OCI-LY7 (cell line): Measurements from ENCODE around the gene FUCA1. TPM values are rescaled to one million over a fixed set of nuclear protein-coding genes. Genes with fewer than 3 reads are reported as not detected.

Experiments
- BruUV-seq: library from RNA; stranded (reverse); fragments of 400-500 nt; replicated peaks from 2 replicates; lab custom pipeline; 2021; lab: Mats Ljungman, UMichigan
- CTCF ChIA-PET: fragments of 300-600 bp; sonication (Branson Sonifier 250); formaldehyde crosslinking; loops from one replicate; lab custom pipeline; 2022; ENCODE audit warnings: antibody characterized with exemption; ENCODE audit not compliant: unreplicated experiment; lab: Charles Lee
- POLR2A ChIA-PET: fragments of 300-600 bp; sonication (Branson Sonifier 250); formaldehyde crosslinking; loops from one replicate; lab custom pipeline; 2022; ENCODE audit warnings: antibody characterized with exemption; lab: Charles Lee
- DNase-seq: peaks from one replicate; pipeline ENCODE4 v3.0.0-alpha.2; 2015; ENCODE audit warnings: low spot score
- H2AFZ ChIP-seq: fragments of 200-600 bp; sonication (generic), shearing (Covaris generic); 2 replicates; pipeline ENCODE4 v1.6.1; 2014; ENCODE audit warnings: mild to moderate bottlenecking, antibody characterized with exemption, low read length, moderate library complexity
- H3K27ac ChIP-seq: fragments of 200-600 bp; sonication (generic); 2 replicates; pipeline ENCODE4 v1.5.1; 2014; ENCODE audit warnings: mixed run types, low read depth, mild to moderate bottlenecking, moderate library complexity, low read length, inconsistent platforms; ENCODE audit not compliant: poor library complexity, severe bottlenecking
- H3K36me3 ChIP-seq: fragments of 200-600 bp; sonication (generic); 2 replicates; pipeline ENCODE4 v1.6.1; 2014; ENCODE audit warnings: mild to moderate bottlenecking, antibody characterized with exemption, low read length, moderate library complexity, mixed read lengths; ENCODE audit not compliant: insufficient read depth
- H3K4me1 ChIP-seq: fragments of 200-600 bp; sonication (generic); 2 replicates; pipeline ENCODE4 v1.5.1; 2014; ENCODE audit warnings: mild to moderate bottlenecking, low read length; ENCODE audit not compliant: insufficient read depth, poor library complexity, severe bottlenecking
- H3K4me2 ChIP-seq: fragments of 200-600 bp; sonication (generic); 2 replicates; pipeline ENCODE4 v1.6.1; 2014; ENCODE audit warnings: mild to moderate bottlenecking, low read length
- H3K4me3 ChIP-seq: fragments of 200-600 bp; sonication (generic); 2 replicates; pipeline ENCODE4 v1.5.1; 2014; ENCODE audit warnings: mild to moderate bottlenecking, low read depth, low read length; ENCODE audit not compliant: poor library complexity, severe bottlenecking
- H3K79me2 ChIP-seq: fragments of 200-600 bp; sonication (generic); 2 replicates; pipeline ENCODE4 v1.6.1; 2016; ENCODE audit warnings: low read depth, mild to moderate bottlenecking, low read length, moderate library complexity, mixed read lengths; ENCODE audit not compliant: insufficient read depth
- H3K9me2 ChIP-seq: fragments of 200-600 bp; sonication (generic); 2 replicates; pipeline ENCODE4 v1.6.1; 2016; ENCODE audit warnings: mild to moderate bottlenecking, low read length, mixed read lengths; ENCODE audit not compliant: insufficient read depth
- H3K9me3 ChIP-seq: fragments of 200-600 bp; sonication (generic); 2 replicates; pipeline ENCODE4 v1.6.1; 2014; ENCODE audit warnings: mild to moderate bottlenecking, mixed run types, low read length, mixed read lengths
- H4K20me1 ChIP-seq: fragments of 200-600 bp; sonication (generic); 2 replicates; pipeline ENCODE4 v1.6.1; 2014; ENCODE audit warnings: mild to moderate bottlenecking, antibody characterized with exemption, low read length, moderate library complexity, mixed read lengths; ENCODE audit not compliant: insufficient read depth
- EZH2phosphoT487 ChIP-seq: fragments of 200-600 bp; sonication (generic); IDR thresholded peaks from 2 replicates; pipeline ENCODE4 v1.6.1; 2018; ENCODE audit warnings: low read depth, borderline replicate concordance, mild to moderate bottlenecking, mixed run types, antibody characterized with exemption, low read length, moderate library complexity, mixed read lengths
- intact Hi-C: fragments of 100-400 bp; cut with micrococcal nuclease; formaldehyde crosslinking; loops from one replicate; pipeline ENCODE4 v1.10.0; 2022; ENCODE audit not compliant: unreplicated experiment
- total RNA-seq, 2 experiments: library from RNA; depleted of rRNA in 1 of 2; stranded (reverse); fragments of >200 nt in 1 of 2; shearing (Covaris generic) in 1 of 2; gene quantifications; 2 replicates each; pipeline ENCODE4 v1.2.3, GENCODE V29; 2014 to 2022
- TF ChIP-seq, protein P1 (sequence below): fragments of 200-600 bp; sonication (generic); conservative IDR thresholded peaks from 2 replicates; pipeline ENCODE4 v1.5.1; 2014; ENCODE audit warnings: mild to moderate bottlenecking, antibody characterized with exemption, low read length, moderate library complexity, mixed read lengths

FUCA1 gene
- total RNA-seq, 2 experiments from 2014 or later, result 9.1 to 9.9 TPM

DNA sequence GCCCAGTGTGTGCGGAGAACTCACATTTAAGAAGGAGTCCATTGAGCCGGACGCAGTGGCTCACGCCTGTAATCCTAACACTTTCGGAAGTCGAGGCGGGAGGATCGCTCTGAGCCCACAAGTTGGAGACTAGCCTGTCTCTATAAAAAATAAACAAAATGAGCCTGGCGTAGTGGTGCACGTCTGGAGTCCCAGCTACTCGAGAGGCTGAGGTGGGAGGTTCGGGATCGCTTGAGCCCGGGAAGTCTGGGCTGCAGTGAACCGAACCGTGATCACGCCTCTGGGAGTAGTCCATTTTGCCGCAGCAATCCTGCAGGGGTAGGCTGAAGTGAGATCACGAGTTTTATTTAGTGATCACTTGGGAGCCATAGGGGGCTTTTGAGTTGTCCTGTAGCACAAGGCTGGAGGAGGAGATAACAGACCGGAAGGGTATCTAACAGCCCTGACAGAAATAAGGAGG is 497 bp upstream of the FUCA1 start:
- CTCF ChIA-PET, result no interaction called here
- DNase-seq, result peak; percentile 31
- Histone ChIP-seq H4K20me1 (no peaks in the 10 kb centered on the region), H3K4me1 (peaks cover 25% of the 10 kb centered on the region), H3K9me3 (no peaks in the 10 kb centered on the region), H3K27ac (peak overlapping the region; percentile 21), H3K36me3 (peaks cover 32% of the 10 kb centered on the region), H3K4me3 (peak overlapping the region; percentile 74), H2AFZ (peak overlapping the region; percentile 42; the same call in 1 of the 2 replicates), H3K79me2 (no peaks in the 10 kb centered on the region), H3K9me2 (no peaks in the 10 kb centered on the region), H3K4me2 (peak overlapping the region; percentile 53)
- POLR2A ChIA-PET, result no interaction called here
- intact Hi-C loops, result loop anchor here (1.0 to 5.0 kb wide), 4 partner anchors 40 to 89 kb away; partner anchors contain the start of gene PNRC2
- BruUV-seq, result no TSS peak
- TF ChIP-seq, protein P1, sequence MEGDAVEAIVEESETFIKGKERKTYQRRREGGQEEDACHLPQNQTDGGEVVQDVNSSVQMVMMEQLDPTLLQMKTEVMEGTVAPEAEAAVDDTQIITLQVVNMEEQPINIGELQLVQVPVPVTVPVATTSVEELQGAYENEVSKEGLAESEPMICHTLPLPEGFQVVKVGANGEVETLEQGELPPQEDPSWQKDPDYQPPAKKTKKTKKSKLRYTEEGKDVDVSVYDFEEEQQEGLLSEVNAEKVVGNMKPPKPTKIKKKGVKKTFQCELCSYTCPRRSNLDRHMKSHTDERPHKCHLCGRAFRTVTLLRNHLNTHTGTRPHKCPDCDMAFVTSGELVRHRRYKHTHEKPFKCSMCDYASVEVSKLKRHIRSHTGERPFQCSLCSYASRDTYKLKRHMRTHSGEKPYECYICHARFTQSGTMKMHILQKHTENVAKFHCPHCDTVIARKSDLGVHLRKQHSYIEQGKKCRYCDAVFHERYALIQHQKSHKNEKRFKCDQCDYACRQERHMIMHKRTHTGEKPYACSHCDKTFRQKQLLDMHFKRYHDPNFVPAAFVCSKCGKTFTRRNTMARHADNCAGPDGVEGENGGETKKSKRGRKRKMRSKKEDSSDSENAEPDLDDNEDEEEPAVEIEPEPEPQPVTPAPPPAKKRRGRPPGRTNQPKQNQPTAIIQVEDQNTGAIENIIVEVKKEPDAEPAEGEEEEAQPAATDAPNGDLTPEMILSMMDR, result 0 out of 2 replicates have a peak, but pooled peaks have one; percentile 18
- no peak for TF ChIP-seq EZH2phosphoT487

DNA sequence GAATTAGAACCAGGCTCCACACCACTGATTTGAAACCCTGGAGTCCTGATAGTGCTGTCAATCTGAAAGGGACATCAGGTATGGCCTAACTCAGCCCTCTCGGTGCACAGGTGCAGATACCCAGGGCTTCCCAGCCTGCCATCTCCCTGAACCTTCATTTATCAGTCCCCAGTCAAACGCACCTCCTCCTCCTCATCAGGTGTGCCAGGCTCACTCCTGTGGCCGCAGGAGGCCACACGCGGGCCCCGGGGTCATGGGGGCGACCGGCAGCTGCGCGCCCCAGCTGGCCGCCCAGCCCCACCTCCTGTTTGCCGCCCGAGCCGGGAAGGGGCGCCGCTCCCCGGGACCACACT is 572 bp downstream of the FUCA1 start:
- peak overlapping the region; percentile 53; the same call in 1 of the 2 replicates for H2AFZ ChIP-seq
- H3K27ac ChIP-seq, result no peak overlapping the region
- H3K4me1 ChIP-seq, result peaks cover 25% of the 10 kb centered on the region
- no TSS peak for BruUV-seq
- DNase-seq, result peak; percentile 19
- POLR2A ChIA-PET, result no interaction called here
- H3K9me2 ChIP-seq, result no peaks in the 10 kb centered on the region
- H3K9me3 ChIP-seq, result no peaks in the 10 kb centered on the region
- intact Hi-C loops, result loop anchor here (5.0 kb wide), 1 partner anchor 90 kb away; the partner anchor contains the start of gene PNRC2
- H4K20me1 ChIP-seq, result no peaks in the 10 kb centered on the region
- H3K79me2 ChIP-seq, result no peaks in the 10 kb centered on the region
- TF ChIP-seq, protein P1, result no peak
- TF ChIP-seq EZH2phosphoT487, result no peak
- H3K36me3 ChIP-seq, result peaks cover 35% of the 10 kb centered on the region
- H3K4me2 ChIP-seq, result peak overlapping the region; percentile 87
- CTCF ChIA-PET, result no interaction called here
- peak overlapping the region; percentile 74 for H3K4me3 ChIP-seq

DNA sequence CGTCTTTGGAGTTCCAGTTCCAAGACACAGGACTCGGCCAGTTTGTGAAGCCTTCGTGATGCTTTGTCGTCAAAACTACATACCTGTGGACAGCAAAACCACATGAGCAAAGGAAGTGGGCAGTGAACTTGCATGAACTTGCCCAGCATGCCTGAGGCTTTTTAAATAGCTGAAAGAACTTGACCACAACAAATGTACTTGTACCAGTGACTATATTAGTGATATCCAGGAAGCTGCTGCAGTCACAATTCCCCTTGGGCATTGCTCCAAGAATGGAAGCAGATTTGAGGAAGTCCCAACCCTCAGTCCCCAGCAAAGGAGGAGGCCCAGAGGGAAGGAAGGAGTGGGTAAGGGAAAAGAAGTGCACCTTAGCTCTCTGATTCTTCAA is 2.6 kb downstream of the FUCA1 start:
- H4K20me1 ChIP-seq, result no peaks in the 10 kb centered on the region
- H3K9me2 ChIP-seq, result no peaks in the 10 kb centered on the region
- peaks cover 46% of the 10 kb centered on the region for H3K36me3 ChIP-seq
- CTCF ChIA-PET, result no interaction called here
- intact Hi-C loops, result loop anchor here (5.0 kb wide), 1 partner anchor 92 kb away; the partner anchor contains the start of gene PNRC2
- POLR2A ChIA-PET, result no interaction called here
- BruUV-seq, result no TSS peak
- TF ChIP-seq, protein P1, result no peak
- peaks cover 25% of the 10 kb centered on the region for H3K4me1 ChIP-seq
- H3K79me2 ChIP-seq, result no peaks in the 10 kb centered on the region
- no peak for DNase-seq
- H3K4me3 ChIP-seq, result no peak overlapping the region
- no peak overlapping the region for H2AFZ ChIP-seq
- H3K27ac ChIP-seq, result no peak overlapping the region
- no peaks in the 10 kb centered on the region for H3K9me3 ChIP-seq
- no peak overlapping the region for H3K4me2 ChIP-seq
